Breast epithelium (tissue), 3 donors: Measurements from ENCODE around the gene CCDC6.

Experiments used
- POLR2A ChIP-seq: fragments of 450-650 bp; IDR thresholded peaks from one replicate; pipeline ENCODE4 v1.6.1; 2016; ENCODE audit warnings: antibody characterized with exemption, mild to moderate bottlenecking, moderate library complexity
- POLR2AphosphoS5 ChIP-seq, 3 donors: sonication (generic); formaldehyde crosslinking; IDR thresholded peaks; one replicate each; pipeline ENCODE4 v1.6.1; 2017; ENCODE audit warnings: antibody characterized with exemption in 3 of 3
- TF ChIP-seq, protein P1 (sequence below), 3 donors: fragments of 450-650 bp; IDR thresholded peaks; one replicate each; pipeline ENCODE4 v1.5.1; 2016 to 2017; ENCODE audit warnings: antibody characterized with exemption in 3 of 3, mild to moderate bottlenecking in 3 of 3, moderate library complexity in 3 of 3

DNA sequence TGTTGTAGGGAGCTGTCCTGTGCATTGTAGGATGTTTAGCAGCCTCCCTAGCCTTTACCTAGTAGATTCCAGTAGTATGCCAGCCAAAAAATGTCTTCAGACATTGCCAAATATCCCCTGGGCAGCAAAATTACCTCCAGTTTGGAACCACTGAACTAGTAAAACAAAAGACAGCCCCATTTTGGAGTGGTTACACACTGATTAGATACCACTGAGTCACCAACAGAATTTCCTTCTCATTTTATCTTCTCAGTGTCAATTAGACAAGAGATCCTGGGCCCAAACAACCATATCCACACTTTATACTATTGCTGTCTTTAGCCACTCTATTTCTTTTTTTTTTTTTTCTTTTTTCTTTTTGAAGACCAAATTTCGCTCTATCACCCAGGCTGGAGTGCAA is 3.5 kb upstream of the CCDC6 start:
- TF ChIP-seq, protein P1, sequence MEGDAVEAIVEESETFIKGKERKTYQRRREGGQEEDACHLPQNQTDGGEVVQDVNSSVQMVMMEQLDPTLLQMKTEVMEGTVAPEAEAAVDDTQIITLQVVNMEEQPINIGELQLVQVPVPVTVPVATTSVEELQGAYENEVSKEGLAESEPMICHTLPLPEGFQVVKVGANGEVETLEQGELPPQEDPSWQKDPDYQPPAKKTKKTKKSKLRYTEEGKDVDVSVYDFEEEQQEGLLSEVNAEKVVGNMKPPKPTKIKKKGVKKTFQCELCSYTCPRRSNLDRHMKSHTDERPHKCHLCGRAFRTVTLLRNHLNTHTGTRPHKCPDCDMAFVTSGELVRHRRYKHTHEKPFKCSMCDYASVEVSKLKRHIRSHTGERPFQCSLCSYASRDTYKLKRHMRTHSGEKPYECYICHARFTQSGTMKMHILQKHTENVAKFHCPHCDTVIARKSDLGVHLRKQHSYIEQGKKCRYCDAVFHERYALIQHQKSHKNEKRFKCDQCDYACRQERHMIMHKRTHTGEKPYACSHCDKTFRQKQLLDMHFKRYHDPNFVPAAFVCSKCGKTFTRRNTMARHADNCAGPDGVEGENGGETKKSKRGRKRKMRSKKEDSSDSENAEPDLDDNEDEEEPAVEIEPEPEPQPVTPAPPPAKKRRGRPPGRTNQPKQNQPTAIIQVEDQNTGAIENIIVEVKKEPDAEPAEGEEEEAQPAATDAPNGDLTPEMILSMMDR (IDR thresholded peaks at IDR 0.05): no peak
- TF ChIP-seq POLR2A (no peak), POLR2AphosphoS5 (IDR thresholded peaks at IDR 0.05) (no peak)
